ENCODE measurements around the gene SMIM23. TPM values are rescaled to one million over a fixed set of nuclear protein-coding genes. Genes with fewer than 3 reads are reported as not detected.

Gene SMIM23
- total RNA-seq (2021) (not detected in 2 replicates), Bru-seq, nascent RNA (not detected), BruChase-seq, experiment 1, labeled RNA remaining after a 2-hour chase (not detected), BruChase-seq, experiment 2, labeled RNA remaining after a 6-hour chase (not detected)
- long read RNA-seq, result 0 reads

GRCh38 chr5:171785517-171785916 lies at the start of gene SMIM23:
Gene SMIM23 (plus strand): TSS chr5:171785817. CDS start chr5:171785872, 55 bp downstream.
- H3K4me2 ChIP-seq, result no peak within 1 kb of the TSS
- no TSS peak for BruUV-seq (replicated peaks)
- POLR2A ChIA-PET (ENCODE audit: unreplicated experiment), result no interaction called here

GRCh38 chr5:171736976-171737891 lies 48.4 kb upstream of the SMIM23 start:
- intact Hi-C loops (cut with micrococcal nuclease; ENCODE audit: unreplicated experiment), result no loop called here
- H2AFZ ChIP-seq, result no peak overlapping the region

More at GRCh38 chr5:171785517-171785916, at the start of gene SMIM23:
- Histone ChIP-seq H2AFZ (no peak within 1 kb of the TSS), H3K9me3 (ENCODE audit: insufficient read depth, low read depth) (no peaks in the 10 kb centered on the region), H3K79me2 (ENCODE audit: low read depth) (no peaks in the 10 kb centered on the region), H3K27me3 (ENCODE audit: insufficient read depth, low read depth) (no peaks in the 10 kb centered on the region; the same call in 1 of the 2 replicates), H4K20me1 (ENCODE audit: insufficient read depth) (no peaks in the 10 kb centered on the region), H3K4me3 (no peak within 1 kb of the TSS), H3K27ac (no peak within 1 kb of the TSS), H3K4me1 (replicated peaks; ENCODE audit: insufficient read depth) (no peaks in the 10 kb centered on the region), H3K36me3 (ENCODE audit: low read depth) (no peaks in the 10 kb centered on the region), H3K9me2 (ENCODE audit: insufficient read depth) (no peaks in the 10 kb centered on the region), H3F3A (ENCODE audit: insufficient read depth, low read depth) (no peaks in the 10 kb centered on the region)
- intact Hi-C loops (cut with micrococcal nuclease; ENCODE audit: unreplicated experiment), result no loop called here
- CTCF ChIA-PET, result no interaction called here
- TF ChIP-seq CTCF (conservative IDR thresholded peaks at IDR 0.05), result no peak
- TF ChIP-seq EZH2 (IDR thresholded peaks at IDR 0.05; ENCODE audit: low read depth), result no peak
- DNase-seq, result no peak

GRCh38 chr5:171738501-171738900 lies 47.1 kb upstream of the SMIM23 start:
- DNase-seq, result no peak
- BruUV-seq (replicated peaks), result no TSS peak
- no peaks in the 10 kb centered on the region for H3F3A ChIP-seq (ENCODE audit: insufficient read depth, low read depth)
- no peak overlapping the region for H3K4me2 ChIP-seq
- H3K4me1 ChIP-seq (replicated peaks; ENCODE audit: insufficient read depth), result no peaks in the 10 kb centered on the region
- no peaks in the 10 kb centered on the region for H4K20me1 ChIP-seq (ENCODE audit: insufficient read depth)
- ChIA-PET POLR2A (ENCODE audit: unreplicated experiment) (no interaction called here), CTCF (no interaction called here)
- H3K79me2 ChIP-seq (ENCODE audit: low read depth), result no peaks in the 10 kb centered on the region
- no peak overlapping the region for H3K27ac ChIP-seq
- H3K9me3 ChIP-seq (ENCODE audit: insufficient read depth, low read depth), result no peaks in the 10 kb centered on the region
- no peak overlapping the region for H3K4me3 ChIP-seq
- TF ChIP-seq EZH2 (IDR thresholded peaks at IDR 0.05; ENCODE audit: low read depth) (no peak), CTCF (conservative IDR thresholded peaks at IDR 0.05) (no peak)
- H2AFZ ChIP-seq, result no peak overlapping the region
- intact Hi-C loops (cut with micrococcal nuclease; ENCODE audit: unreplicated experiment), result no loop called here
- no peaks in the 10 kb centered on the region for H3K9me2 ChIP-seq (ENCODE audit: insufficient read depth)
- no peaks in the 10 kb centered on the region for H3K27me3 ChIP-seq (ENCODE audit: insufficient read depth, low read depth)
- H3K36me3 ChIP-seq (ENCODE audit: low read depth), result no peaks in the 10 kb centered on the region

More at GRCh38 chr5:171736976-171737891, 48.4 kb upstream of the SMIM23 start:
- Histone ChIP-seq H3K9me3 (ENCODE audit: insufficient read depth, low read depth) (no peaks in the 10 kb centered on the region), H3F3A (ENCODE audit: insufficient read depth, low read depth) (no peaks in the 10 kb centered on the region), H3K9me2 (ENCODE audit: insufficient read depth) (no peaks in the 10 kb centered on the region), H4K20me1 (ENCODE audit: insufficient read depth) (no peaks in the 10 kb centered on the region), H3K4me1 (replicated peaks; ENCODE audit: insufficient read depth) (no peaks in the 10 kb centered on the region), H3K79me2 (ENCODE audit: low read depth) (no peaks in the 10 kb centered on the region), H3K36me3 (ENCODE audit: low read depth) (no peaks in the 10 kb centered on the region), H3K27ac (no peak overlapping the region), H3K4me2 (no peak overlapping the region), H3K27me3 (ENCODE audit: insufficient read depth, low read depth) (no peaks in the 10 kb centered on the region), H3K4me3 (no peak overlapping the region)
- POLR2A ChIA-PET (ENCODE audit: unreplicated experiment), result no interaction called here
- DNase-seq, result no peak
- CTCF ChIA-PET, result interaction anchor here (0.6 kb wide), 1 partner anchor 53 kb away, joined by 4 read pairs; no protein-coding TSS in a partner anchor
- TF ChIP-seq CTCF (conservative IDR thresholded peaks at IDR 0.05), result no peak
- no peak for TF ChIP-seq EZH2 (IDR thresholded peaks at IDR 0.05; ENCODE audit: low read depth)
- no TSS peak for BruUV-seq (replicated peaks)
